Aorta (tissue), 5 donors: ENCODE results near the gene EEFSEC. TPM values are rescaled to one million over a fixed set of nuclear protein-coding genes. Genes with fewer than 3 reads are reported as not detected.

Source experiments
- ATAC-seq: fragments of 200-7000 bp; cut with Tn5 transposase; one replicate; pipeline ENCODE4 v1.9.1; 2022; ENCODE audit warnings: moderate library complexity; ENCODE audit not compliant: low FRiP score
- DNase-seq, 2 donors: peaks; one replicate each; pipeline ENCODE4 v3.0.0-alpha.2; 2020
- H3K27ac ChIP-seq, 2 donors: one replicate each; pipeline ENCODE4 v1.5.1; 2013; ENCODE audit warnings: low read length in 2 of 2, mild to moderate bottlenecking in 2 of 2, moderate library complexity in 2 of 2, control low read depth in 1 of 2, inconsistent platforms in 1 of 2, low read depth in 1 of 2
- H3K27me3 ChIP-seq, 2 donors: one replicate each; pipeline ENCODE4 v1.6.1; 2013; ENCODE audit warnings: control low read depth in 1 of 2, low read length in 1 of 2, mild to moderate bottlenecking in 1 of 2, moderate library complexity in 1 of 2; ENCODE audit not compliant: insufficient read depth in 2 of 2, control insufficient read depth in 1 of 2
- H3K36me3 ChIP-seq, 2 donors: one replicate each; pipeline ENCODE4 v1.6.1; 2013; ENCODE audit warnings: control low read depth in 1 of 2, low read length in 1 of 2, mild to moderate bottlenecking in 1 of 2; ENCODE audit not compliant: insufficient read depth in 2 of 2, control insufficient read depth in 1 of 2
- H3K4me1 ChIP-seq, 2 donors: one replicate each; pipeline ENCODE4 v1.6.1; 2013; ENCODE audit warnings: low read length in 2 of 2, control low read depth in 1 of 2, mild to moderate bottlenecking in 1 of 2, moderate library complexity in 1 of 2; ENCODE audit not compliant: insufficient read depth in 2 of 2, control insufficient read depth in 1 of 2
- H3K4me3 ChIP-seq, 2 donors: one replicate each; pipeline ENCODE4 v1.5.1; 2013; ENCODE audit warnings: low read length in 2 of 2, control low read depth in 1 of 2, mild to moderate bottlenecking in 1 of 2
- H3K9me3 ChIP-seq: one replicate; pipeline ENCODE4 v1.6.1; 2013; ENCODE audit warnings: mild to moderate bottlenecking, low read length; ENCODE audit not compliant: control insufficient read depth
- WGBS, 2 donors: extraction: QIAGEN DNeasy Blood & Tissue Kit; methylation state at CpG; one replicate each; pipeline ENCODE4 v1.1.7; 2013; 5-methylcytosine and 5-hydroxymethylcytosine counted together
- intact Hi-C, 2 donors: fragments of 100-400 bp; cut with DNase I; formaldehyde crosslinking; loops; one replicate each; pipeline versions ENCODE4 v1.14.2 to v1.15.0; 2022
- polyA plus RNA-seq, 2 donors: library from polyadenylated mRNA; stranded (reverse); fragments of 200-250 nt; gene quantifications; one replicate each; pipeline ENCODE4 v1.2.3, GENCODE V29; 2013
- total RNA-seq, 2 donors: library from RNA; stranded (reverse); fragmentation: NEBNext Ultra II Directional; extraction: Animal tissue kit (Norgen Biotek cat#: 25700); gene quantifications; one replicate each; pipeline ENCODE4 v1.2.1, GENCODE V29; 2021
- donor health status: healthy with polysubstance abuse.
- donor health status: Bipolar disorder and iron deficiency.
- donor health status: DM: no; HTN: no; CAD: no.
- donor health status: DM: no; HTN: no; CAD: no.
- donor health status: DM: yes; HTN: yes; CAD: no.

Gene EEFSEC
- total and polyA plus RNA-seq, 4 donors = 3.5 to 18.8 (median 11.6) TPM

DNA sequence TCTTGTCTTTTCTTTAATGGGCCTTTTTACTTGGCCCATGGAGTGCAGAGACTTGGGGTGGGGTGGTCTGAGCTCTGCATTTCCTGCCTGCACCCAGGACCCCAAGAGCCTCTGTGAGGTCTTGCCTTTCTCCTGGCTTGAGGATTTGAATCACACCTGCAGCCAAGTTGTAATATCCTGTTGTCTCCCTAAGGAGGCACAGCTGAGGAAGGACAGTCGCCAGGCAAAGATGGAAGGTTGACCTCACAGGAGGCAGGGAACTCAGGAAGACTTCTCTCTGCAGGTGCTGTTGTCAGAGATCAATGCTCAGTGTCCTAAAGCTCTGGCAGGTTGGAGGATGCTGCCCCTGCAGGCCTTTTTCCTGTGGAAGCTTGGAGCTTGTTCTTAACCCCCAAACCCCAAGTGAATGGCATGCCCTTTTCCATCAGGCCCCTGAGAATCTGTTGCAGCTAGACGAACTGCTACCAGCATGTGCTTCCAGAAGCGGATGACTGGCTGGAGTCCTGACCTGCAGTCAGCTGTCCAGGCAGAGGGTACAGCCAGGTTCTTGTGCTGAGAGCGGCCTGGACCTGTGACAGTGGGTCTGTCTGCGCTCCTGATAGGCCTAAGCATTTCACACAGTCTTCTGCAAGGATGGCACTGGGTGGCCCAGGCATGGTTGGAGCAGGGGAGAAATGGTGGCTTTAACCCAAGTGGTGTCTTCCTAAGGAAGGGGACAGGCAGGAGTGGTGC, 120.0 kb downstream of the EEFSEC start:
- Histone ChIP-seq H3K4me3 (no peak overlapping the region), H3K27me3 (no peaks in the 10 kb centered on the region), H3K27ac (no peak overlapping the region), H3K9me3 (no peaks in the 10 kb centered on the region), H3K36me3 (no peaks in the 10 kb centered on the region), H3K4me1 (no peaks in the 10 kb centered on the region)
- intact Hi-C loops = no loop called here
- DNase-seq (no peak), ATAC-seq (no peak)
- 75 to 98% methylated on average over 5 of the region's 5 CpGs for WGBS, 2 donors

DNA sequence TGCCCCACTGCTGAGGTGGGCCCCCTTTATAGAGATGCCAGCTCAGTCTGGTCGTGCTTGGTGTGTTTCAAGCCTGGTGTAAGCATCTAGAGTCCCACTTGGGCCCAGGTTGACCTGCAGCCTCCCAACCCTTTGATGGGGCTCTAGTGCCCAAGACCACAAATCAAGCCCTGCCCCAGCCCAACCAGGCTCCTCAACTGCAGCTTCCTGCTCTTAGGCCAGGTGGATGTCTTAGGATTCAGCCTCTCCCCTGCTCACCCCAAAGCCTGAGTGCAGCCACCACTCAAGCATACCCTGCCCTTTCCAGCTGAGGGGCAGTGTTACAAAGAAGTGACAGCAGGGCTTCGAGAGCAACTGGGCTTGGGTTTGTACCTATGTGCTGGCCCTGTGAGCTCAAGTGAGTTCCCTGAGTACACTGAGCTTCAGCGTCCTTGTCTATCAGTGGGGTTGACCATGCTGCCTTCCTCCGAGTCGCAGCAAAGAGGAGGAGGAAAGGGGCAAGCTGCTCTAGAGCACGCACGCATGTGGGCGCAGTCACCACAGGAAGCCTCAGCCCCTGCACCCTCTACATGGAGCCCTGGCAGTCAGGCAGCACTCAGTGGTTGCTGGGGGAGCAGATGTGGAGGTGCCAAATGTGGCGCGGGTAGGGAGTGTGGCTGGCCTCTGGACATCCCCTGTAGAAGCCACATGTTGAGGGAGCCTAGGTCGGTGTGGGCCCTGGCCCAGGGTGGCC, 120.7 kb downstream of the EEFSEC start:
- no peaks in the 10 kb centered on the region for H3K36me3 ChIP-seq
- H3K27me3 ChIP-seq = no peaks in the 10 kb centered on the region
- H3K9me3 ChIP-seq = no peaks in the 10 kb centered on the region

GRCh38 chr3:128274837-128275236, 121.6 kb downstream of the EEFSEC start:
- no peaks in the 10 kb centered on the region for H3K4me1 ChIP-seq
- ATAC-seq (no peak), DNase-seq (no peak)
- no peaks in the 10 kb centered on the region for H3K9me3 ChIP-seq
- 97% methylated on average over 7 of the region's 7 CpGs for WGBS, 2 donors
- H3K27me3 ChIP-seq = no peaks in the 10 kb centered on the region
- intact Hi-C loops = no loop called here
- H3K36me3 ChIP-seq = no peaks in the 10 kb centered on the region
- H3K4me3 ChIP-seq = no peak overlapping the region
- H3K27ac ChIP-seq = no peak overlapping the region

More for the DNA sequence above, 120.7 kb downstream of the EEFSEC start:
- no peak overlapping the region for H3K4me3 ChIP-seq
- ATAC-seq (no peak), DNase-seq (no peak)
- no peak overlapping the region for H3K27ac ChIP-seq
- H3K4me1 ChIP-seq = no peaks in the 10 kb centered on the region
- intact Hi-C loops = no loop called here
- WGBS, 2 donors = 88 to 95% methylated on average over 11 of the region's 11 CpGs

DNA sequence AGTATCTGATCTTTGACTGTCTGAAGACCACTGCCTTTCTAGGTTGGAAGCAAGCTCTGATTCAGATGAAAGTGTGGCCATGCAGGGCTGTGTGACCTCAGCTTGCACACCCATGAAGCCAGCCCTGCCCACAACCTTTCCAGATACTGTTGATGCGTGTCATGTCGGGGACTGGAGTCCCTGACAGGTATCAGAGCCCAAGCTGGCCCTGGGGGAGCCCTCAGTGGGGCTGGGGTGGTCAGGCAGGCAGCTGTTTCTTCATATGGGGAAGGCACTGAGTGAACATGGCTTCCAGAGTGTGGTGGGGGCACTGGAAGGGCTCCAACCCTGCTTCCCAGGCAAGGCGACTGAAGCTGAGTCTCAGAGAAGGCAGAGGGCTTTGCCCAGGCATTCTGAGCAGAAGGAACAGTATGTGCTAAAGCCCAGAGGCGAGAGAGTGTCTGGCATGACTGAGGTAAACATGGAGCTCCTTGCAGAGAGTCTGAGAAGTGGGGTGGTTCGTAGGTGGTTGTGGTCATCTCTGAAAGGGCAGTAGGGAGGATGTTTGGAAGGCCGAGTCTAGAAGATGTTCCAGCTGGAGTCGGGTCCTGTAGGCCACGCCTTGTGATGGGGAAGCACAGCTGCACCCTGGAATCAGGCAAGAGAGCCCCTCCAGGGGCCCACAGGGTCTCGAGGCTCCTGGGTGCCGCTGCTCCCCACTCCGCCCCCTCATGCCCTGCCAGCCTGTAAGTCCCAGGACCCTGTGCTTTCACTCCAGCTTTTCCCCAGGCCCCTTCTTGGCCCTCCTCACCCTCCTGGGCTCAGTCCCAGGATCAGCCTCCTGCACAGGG, 122.2 kb downstream of the EEFSEC start:
- Histone ChIP-seq H3K4me3 (no peak overlapping the region), H3K36me3 (no peaks in the 10 kb centered on the region), H3K27ac (no peak overlapping the region), H3K4me1 (no peaks in the 10 kb centered on the region), H3K27me3 (no peaks in the 10 kb centered on the region), H3K9me3 (no peaks in the 10 kb centered on the region)
- intact Hi-C loops = no loop called here
- ATAC-seq (no peak), DNase-seq (no peak)
- WGBS, 2 donors = 81 to 87% methylated on average over 11 of the region's 11 CpGs

- no peak for DNase-seq
- 49 to 69% methylated on average over 3 of the region's 3 CpGs for WGBS, 2 donors
- H3K4me1 ChIP-seq = no peaks in the 10 kb centered on the region
- intact Hi-C loops = no loop called here
- no peak overlapping the region for H3K4me3 ChIP-seq
- no peak for ATAC-seq
- H3K27ac ChIP-seq = no peak overlapping the region
- H3K9me3 ChIP-seq = no peaks in the 10 kb centered on the region
- H3K27me3 ChIP-seq = no peaks in the 10 kb centered on the region
- no peaks in the 10 kb centered on the region for H3K36me3 ChIP-seq
These were observed 122.8 kb downstream of the EEFSEC start for GRCh38 chr3:128276146-128276435.

DNA sequence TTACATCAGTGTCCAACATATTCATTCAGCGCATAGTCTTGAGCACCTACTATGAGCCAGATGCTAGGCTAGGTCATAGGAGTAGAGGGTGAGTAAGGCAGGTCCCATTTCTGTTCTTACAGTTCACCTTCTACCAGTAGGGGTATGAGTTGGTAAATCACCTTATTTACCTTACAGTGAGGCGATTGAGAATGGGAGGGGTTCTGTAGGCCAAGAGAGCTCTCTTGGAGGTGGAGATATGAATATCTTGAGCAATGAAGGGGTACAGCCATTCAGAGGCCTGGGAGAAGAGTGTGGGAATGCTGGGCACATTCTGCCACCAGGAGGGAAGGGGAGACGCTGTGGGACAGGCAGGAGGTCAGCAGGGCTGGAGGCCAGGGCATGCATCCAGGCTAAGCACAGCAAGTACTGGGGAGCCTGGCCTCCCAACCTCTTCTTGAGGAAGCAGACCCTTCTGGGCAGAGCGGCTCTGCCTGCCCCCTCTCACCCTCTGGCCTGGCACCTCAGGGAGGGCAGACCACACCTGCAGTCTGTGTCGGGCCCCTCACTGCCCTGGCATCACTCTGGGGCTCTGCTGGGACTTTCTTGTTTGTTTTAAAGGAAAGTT, 123.4 kb downstream of the EEFSEC start:
- no peaks in the 10 kb centered on the region for H3K4me1 ChIP-seq
- no peak overlapping the region for H3K27ac ChIP-seq
- H3K9me3 ChIP-seq = no peaks in the 10 kb centered on the region
- ATAC-seq = no peak
- DNase-seq = no peak
- H3K27me3 ChIP-seq = no peaks in the 10 kb centered on the region
- intact Hi-C loops = no loop called here
- H3K36me3 ChIP-seq = no peaks in the 10 kb centered on the region
- 54 to 56% methylated on average over 5 of the region's 5 CpGs for WGBS, 2 donors
- H3K4me3 ChIP-seq = no peak overlapping the region

DNA sequence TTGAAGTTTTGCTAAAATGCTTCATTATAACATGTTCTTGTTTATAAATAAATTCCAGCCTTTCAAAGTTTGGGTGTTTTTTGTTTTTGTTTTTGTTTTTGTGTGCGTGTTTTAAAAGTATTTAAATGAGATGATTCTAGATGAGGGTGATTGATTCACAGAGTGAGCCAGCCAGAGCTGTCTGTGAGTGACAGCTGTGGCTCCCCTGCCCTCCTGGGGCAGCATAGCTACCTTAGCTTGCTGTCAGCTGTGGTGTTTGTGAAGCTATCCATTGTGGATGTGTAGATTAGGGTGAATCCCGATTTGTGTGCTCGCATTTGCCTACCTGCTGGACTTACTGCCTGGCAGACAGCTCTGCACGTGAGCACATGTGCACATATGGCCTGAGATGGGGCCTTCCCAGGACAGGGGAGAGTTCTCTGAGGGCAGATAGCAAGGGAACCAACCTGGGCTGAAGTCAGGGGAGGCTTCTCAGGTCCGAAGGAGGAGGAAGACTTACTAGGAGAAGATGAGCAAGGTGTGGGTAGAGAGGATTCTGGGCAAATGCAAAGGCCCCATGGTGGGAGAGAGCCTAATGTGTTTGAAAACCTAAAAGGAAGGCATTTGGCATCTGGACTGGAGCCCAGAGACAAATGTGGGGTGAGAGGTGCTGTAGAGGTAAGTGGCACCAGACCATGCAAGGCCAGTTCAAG, 124.2 kb downstream of the EEFSEC start:
- 92 to 93% methylated on average over 5 of the region's 5 CpGs for WGBS, 2 donors
- DNase-seq (no peak), ATAC-seq (no peak)
- peaks cover 3 to 4% of the 10 kb centered on the region in 2 donors for H3K4me1 ChIP-seq
- H3K27me3 ChIP-seq = no peaks in the 10 kb centered on the region
- H3K36me3 ChIP-seq = no peaks in the 10 kb centered on the region
- H3K9me3 ChIP-seq = no peaks in the 10 kb centered on the region
- no peak overlapping the region for H3K27ac ChIP-seq
- intact Hi-C loops = no loop called here
- no peak overlapping the region for H3K4me3 ChIP-seq

GRCh38 chr3:128278130-128278529, 124.8 kb downstream of the EEFSEC start:
- no peak overlapping the region for H3K27ac ChIP-seq
- no peak for DNase-seq

More at GRCh38 chr3:128278130-128278529, 124.8 kb downstream of the EEFSEC start:
- Histone ChIP-seq H3K4me3 (no peak overlapping the region), H3K4me1 (peaks cover 3 to 4% of the 10 kb centered on the region in 2 donors), H3K36me3 (no peaks in the 10 kb centered on the region), H3K27me3 (no peaks in the 10 kb centered on the region), H3K9me3 (no peaks in the 10 kb centered on the region)
- intact Hi-C loops = no loop called here
- ATAC-seq = no peak
- 60 to 72% methylated on average over 3 of the region's 3 CpGs for WGBS, 2 donors
